Measurements from ENCODE around the gene MEF2D. TPM values are rescaled to one million over a fixed set of nuclear protein-coding genes. Genes with fewer than 3 reads are reported as not detected.

The MEF2D gene
- total RNA-seq, 1 experiment from 2014 or later: 17.3 TPM

GRCh38 chr1:156433032-156433431 is 67.5 kb downstream of the MEF2D start:
- Histone ChIP-seq H3K9me3 (ENCODE audit: low read length) (no peaks in the 10 kb centered on the region), H2AFZ (ENCODE audit: low read length) (no peak overlapping the region), H3K79me2 (ENCODE audit: low read length) (no peaks in the 10 kb centered on the region), H3K9me2 (replicated peaks; ENCODE audit: low read length) (no peaks in the 10 kb centered on the region), H3K9ac (ENCODE audit: low read length) (no peak overlapping the region), H3K4me3 (ENCODE audit: low read length) (no peak overlapping the region), H3K27me3 (ENCODE audit: low read length) (peaks cover 97% of the 10 kb centered on the region), H3K27ac (ENCODE audit: low read length) (no peak overlapping the region), H3K4me1 (ENCODE audit: insufficient read depth, low read length) (no peaks in the 10 kb centered on the region), H4K20me1 (ENCODE audit: low read length) (no peaks in the 10 kb centered on the region), H3F3A (ENCODE audit: low read length, unreplicated experiment) (no peaks in the 10 kb centered on the region), H3K36me3 (ENCODE audit: low read depth, low read length) (no peaks in the 10 kb centered on the region), H3K4me2 (ENCODE audit: low read length) (no peak overlapping the region)
- no peak for DNase-seq
- ATAC-seq: no peak
- intact Hi-C loops (cut with micrococcal nuclease): no loop called here
- CTCF ChIA-PET: no interaction called here
- BruUV-seq (replicated peaks): no TSS peak
- TF ChIP-seq EZH2phosphoT487 (IDR thresholded peaks at IDR 0.05; ENCODE audit: borderline replicate concordance, low read length): no peak
- no peak for TF ChIP-seq EZH2 (IDR thresholded peaks at IDR 0.05; ENCODE audit: low read length, unreplicated experiment)
- TF ChIP-seq, protein P1, sequence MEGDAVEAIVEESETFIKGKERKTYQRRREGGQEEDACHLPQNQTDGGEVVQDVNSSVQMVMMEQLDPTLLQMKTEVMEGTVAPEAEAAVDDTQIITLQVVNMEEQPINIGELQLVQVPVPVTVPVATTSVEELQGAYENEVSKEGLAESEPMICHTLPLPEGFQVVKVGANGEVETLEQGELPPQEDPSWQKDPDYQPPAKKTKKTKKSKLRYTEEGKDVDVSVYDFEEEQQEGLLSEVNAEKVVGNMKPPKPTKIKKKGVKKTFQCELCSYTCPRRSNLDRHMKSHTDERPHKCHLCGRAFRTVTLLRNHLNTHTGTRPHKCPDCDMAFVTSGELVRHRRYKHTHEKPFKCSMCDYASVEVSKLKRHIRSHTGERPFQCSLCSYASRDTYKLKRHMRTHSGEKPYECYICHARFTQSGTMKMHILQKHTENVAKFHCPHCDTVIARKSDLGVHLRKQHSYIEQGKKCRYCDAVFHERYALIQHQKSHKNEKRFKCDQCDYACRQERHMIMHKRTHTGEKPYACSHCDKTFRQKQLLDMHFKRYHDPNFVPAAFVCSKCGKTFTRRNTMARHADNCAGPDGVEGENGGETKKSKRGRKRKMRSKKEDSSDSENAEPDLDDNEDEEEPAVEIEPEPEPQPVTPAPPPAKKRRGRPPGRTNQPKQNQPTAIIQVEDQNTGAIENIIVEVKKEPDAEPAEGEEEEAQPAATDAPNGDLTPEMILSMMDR (conservative IDR thresholded peaks at IDR 0.05; ENCODE audit: low read depth, low read length): no peak
- POLR2A ChIA-PET (ENCODE audit: unreplicated experiment): no interaction called here

GRCh38 chr1:156432669-156433018 is 67.9 kb downstream of the MEF2D start:
- no peak for ATAC-seq
- no peaks in the 10 kb centered on the region for H3F3A ChIP-seq (ENCODE audit: low read length, unreplicated experiment)
- POLR2A ChIA-PET (ENCODE audit: unreplicated experiment): no interaction called here

GRCh38 chr1:156431769-156432668 is 68.6 kb downstream of the MEF2D start:
- POLR2A ChIA-PET (ENCODE audit: unreplicated experiment): interaction anchor here (0.6 kb wide), 1 partner anchor 48 kb away, joined by 3 read pairs; no protein-coding TSS in a partner anchor
- Histone ChIP-seq H3K9me3 (ENCODE audit: low read length) (no peaks in the 10 kb centered on the region), H3K9me2 (replicated peaks; ENCODE audit: low read length) (no peaks in the 10 kb centered on the region), H3K79me2 (ENCODE audit: low read length) (no peaks in the 10 kb centered on the region), H3K9ac (ENCODE audit: low read length) (no peak overlapping the region), H3F3A (ENCODE audit: low read length, unreplicated experiment) (no peaks in the 10 kb centered on the region), H3K4me3 (ENCODE audit: low read length) (no peak overlapping the region), H3K36me3 (ENCODE audit: low read depth, low read length) (no peaks in the 10 kb centered on the region), H3K4me2 (ENCODE audit: low read length) (no peak overlapping the region), H2AFZ (ENCODE audit: low read length) (no peak overlapping the region), H3K4me1 (ENCODE audit: insufficient read depth, low read length) (no peaks in the 10 kb centered on the region), H3K27ac (ENCODE audit: low read length) (no peak overlapping the region), H3K27me3 (ENCODE audit: low read length) (peaks cover 97% of the 10 kb centered on the region), H4K20me1 (ENCODE audit: low read length) (no peaks in the 10 kb centered on the region)
- ATAC-seq: no peak
- intact Hi-C loops (cut with micrococcal nuclease): no loop called here
- no peak for TF ChIP-seq EZH2 (IDR thresholded peaks at IDR 0.05; ENCODE audit: low read length, unreplicated experiment)
- TF ChIP-seq, protein P1 (conservative IDR thresholded peaks at IDR 0.05; ENCODE audit: low read depth, low read length): no peak
- TF ChIP-seq EZH2phosphoT487 (IDR thresholded peaks at IDR 0.05; ENCODE audit: borderline replicate concordance, low read length): no peak
- BruUV-seq (replicated peaks): no TSS peak
- CTCF ChIA-PET: interaction anchor here (0.6 kb wide), 1 partner anchor 23 kb away, joined by 4 read pairs; no protein-coding TSS in a partner anchor
- no peak for DNase-seq

More at GRCh38 chr1:156432669-156433018, 67.9 kb downstream of the MEF2D start:
- BruUV-seq (replicated peaks): no TSS peak
- H3K27ac ChIP-seq (ENCODE audit: low read length): no peak overlapping the region
- H3K4me3 ChIP-seq (ENCODE audit: low read length): no peak overlapping the region
- no peaks in the 10 kb centered on the region for H3K36me3 ChIP-seq (ENCODE audit: low read depth, low read length)
- no peak overlapping the region for H3K4me2 ChIP-seq (ENCODE audit: low read length)
- no peaks in the 10 kb centered on the region for H3K4me1 ChIP-seq (ENCODE audit: insufficient read depth, low read length)
- no peak overlapping the region for H2AFZ ChIP-seq (ENCODE audit: low read length)
- DNase-seq: no peak
- H4K20me1 ChIP-seq (ENCODE audit: low read length): no peaks in the 10 kb centered on the region
- H3K9me2 ChIP-seq (replicated peaks; ENCODE audit: low read length): no peaks in the 10 kb centered on the region
- TF ChIP-seq EZH2 (IDR thresholded peaks at IDR 0.05; ENCODE audit: low read length, unreplicated experiment) (no peak), EZH2phosphoT487 (IDR thresholded peaks at IDR 0.05; ENCODE audit: borderline replicate concordance, low read length) (no peak)
- intact Hi-C loops (cut with micrococcal nuclease): no loop called here
- no peaks in the 10 kb centered on the region for H3K79me2 ChIP-seq (ENCODE audit: low read length)
- CTCF ChIA-PET: no interaction called here
- no peak overlapping the region for H3K9ac ChIP-seq (ENCODE audit: low read length)
- peaks cover 97% of the 10 kb centered on the region for H3K27me3 ChIP-seq (ENCODE audit: low read length)
- H3K9me3 ChIP-seq (ENCODE audit: low read length): no peaks in the 10 kb centered on the region
